DMS79 treated with DMSO at 0.1 percent for 48 hours (cell line): ENCODE data around the gene PLEKHA7.
A peak's percentile ranks its signal among the peaks of the same experiment; 100 is the strongest.

Source experiments
- DNase-seq: peaks from one replicate; lab custom pipeline; 2025; lab: John Stamatoyannopoulos, UW

PLEKHA7 gene

GRCh38 chr11:16738193-16738946 is 275.8 kb downstream of the PLEKHA7 start, which contains the start of gene C11orf58:
TSS of gene C11orf58 (plus strand) at chr11:16738647. CDS start at chr11:16738779, 132 bp downstream.
- peak; percentile 98 for DNase-seq

GRCh38 chr11:16737818-16738192 is 276.4 kb downstream of the PLEKHA7 start:
- DNase-seq: no peak
